Cardiac septum (tissue), 1 donor: ENCODE data around the gene PRKG1. TPM values are rescaled to one million over a fixed set of nuclear protein-coding genes. Genes with fewer than 3 reads are reported as not detected.

Source experiments
- DNase-seq: peaks from one replicate; pipeline ENCODE4 v3.0.0-alpha.2; 2020; ENCODE audit warnings: low spot score
- intact Hi-C: fragments of 100-400 bp; cut with DNase I; formaldehyde crosslinking; loops from one replicate; pipeline ENCODE4 v1.14.0; 2022
- total RNA-seq: library from RNA; stranded (reverse); fragmentation: NEBNext Ultra II Directional; extraction: Animal tissue kit (Norgen Biotek cat#: 25700); gene quantifications from one replicate; pipeline ENCODE4 v1.2.1, GENCODE V29; 2021
- donor health status: DM: no; HTN: no; CAD: no.

PRKG1 gene
- total RNA-seq, 1 donor from 2014 or later, result 35.6 TPM

DNA sequence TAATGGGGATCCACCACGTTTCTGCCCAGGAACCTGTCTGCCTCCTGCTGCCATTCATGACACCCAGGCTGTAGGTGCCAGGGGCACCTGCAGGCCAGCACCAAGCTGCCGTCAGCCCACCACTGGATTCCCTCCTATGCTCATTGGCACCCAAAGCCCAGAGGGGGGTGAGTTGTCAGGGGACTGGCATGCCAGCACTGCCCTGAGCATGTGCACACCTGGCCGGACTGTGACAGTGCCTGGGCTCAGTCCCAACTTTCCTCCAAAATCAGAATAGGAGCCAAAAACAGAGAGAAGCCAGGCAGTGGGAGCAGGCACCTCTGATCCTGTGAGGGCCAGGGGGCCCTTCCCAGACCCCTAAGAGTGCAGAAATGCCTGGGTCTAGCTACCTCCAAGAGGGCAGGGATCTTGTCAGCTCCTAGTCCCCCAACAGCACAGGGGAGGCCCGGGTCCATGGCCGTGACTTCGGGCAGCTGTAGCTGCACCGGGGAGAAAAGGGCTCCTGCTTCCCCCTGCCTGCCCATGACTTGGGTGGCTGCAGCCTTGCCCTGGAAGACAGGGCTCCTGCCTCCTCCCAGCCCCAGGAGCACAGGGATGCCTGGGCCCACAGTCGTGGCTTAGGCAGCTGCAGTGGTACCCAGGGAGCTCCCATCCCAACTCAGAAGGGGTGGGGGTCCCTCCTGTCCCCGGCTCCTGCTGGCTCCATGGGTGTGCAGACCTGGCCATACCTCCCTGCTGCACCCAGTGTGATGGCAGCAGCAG lies 990.0 kb downstream of the PRKG1 start:
- intact Hi-C loops, result no loop called here
- DNase-seq, result no peak

DNA sequence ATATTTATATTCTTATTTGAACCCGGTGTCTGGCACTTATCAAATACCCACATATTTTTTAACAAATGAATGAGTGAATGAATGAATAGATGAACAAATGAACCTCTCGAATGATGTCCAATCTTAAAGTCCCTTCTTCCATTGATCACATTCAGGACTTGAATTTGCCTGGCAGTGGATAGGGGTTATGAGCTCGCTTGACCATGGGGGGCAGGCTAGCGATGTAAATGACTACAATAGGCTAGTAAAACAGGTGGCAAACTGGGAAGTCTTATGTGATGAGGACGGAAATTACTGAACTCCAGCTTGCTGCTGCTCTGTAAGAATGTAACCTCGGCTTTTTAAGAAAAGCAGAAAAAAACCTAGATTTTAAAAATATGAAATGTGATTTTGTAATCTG lies 992.1 kb downstream of the PRKG1 start:
- DNase-seq, result no peak
- intact Hi-C loops, result no loop called here

DNA sequence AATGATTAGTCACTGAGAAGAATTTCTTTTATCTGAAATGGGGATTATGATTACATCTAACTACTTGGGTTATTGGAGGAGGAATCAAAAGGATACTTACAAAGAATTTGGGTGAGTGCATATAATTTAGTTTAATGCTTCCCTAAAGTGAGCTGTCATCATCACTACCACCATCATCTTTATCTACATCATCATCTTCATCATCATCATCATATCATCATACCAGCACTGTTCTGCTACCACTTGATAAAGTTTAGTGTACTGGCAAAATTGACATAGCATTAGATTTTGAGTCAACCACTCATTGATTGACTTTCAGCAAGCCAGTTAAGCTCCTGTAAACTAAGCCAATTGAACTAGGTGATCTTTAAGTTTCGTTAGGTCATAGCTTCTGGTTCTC lies 994.2 kb downstream of the PRKG1 start:
- no peak for DNase-seq
- intact Hi-C loops, result no loop called here

DNA sequence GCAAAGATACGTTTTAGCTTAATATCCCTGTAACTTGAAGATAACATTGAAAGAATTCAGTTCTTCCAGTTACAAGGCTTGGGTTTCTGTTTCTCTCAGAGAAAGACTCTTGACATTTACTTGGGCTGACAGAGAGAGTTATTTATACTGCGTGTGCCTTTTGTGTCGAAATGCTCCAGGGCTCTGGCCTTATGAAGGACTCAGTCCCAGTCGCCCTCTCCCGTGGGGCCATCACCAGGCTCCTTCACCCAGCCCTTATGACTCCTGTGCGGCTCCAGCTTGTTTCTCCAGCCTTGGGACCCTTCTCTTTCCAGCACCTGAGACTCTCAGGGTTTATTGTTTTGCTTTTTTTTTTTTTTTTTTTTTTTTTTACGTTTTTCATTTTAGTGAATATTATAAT lies 997.5 kb downstream of the PRKG1 start:
- intact Hi-C loops, result no loop called here
- DNase-seq, result no peak

DNA sequence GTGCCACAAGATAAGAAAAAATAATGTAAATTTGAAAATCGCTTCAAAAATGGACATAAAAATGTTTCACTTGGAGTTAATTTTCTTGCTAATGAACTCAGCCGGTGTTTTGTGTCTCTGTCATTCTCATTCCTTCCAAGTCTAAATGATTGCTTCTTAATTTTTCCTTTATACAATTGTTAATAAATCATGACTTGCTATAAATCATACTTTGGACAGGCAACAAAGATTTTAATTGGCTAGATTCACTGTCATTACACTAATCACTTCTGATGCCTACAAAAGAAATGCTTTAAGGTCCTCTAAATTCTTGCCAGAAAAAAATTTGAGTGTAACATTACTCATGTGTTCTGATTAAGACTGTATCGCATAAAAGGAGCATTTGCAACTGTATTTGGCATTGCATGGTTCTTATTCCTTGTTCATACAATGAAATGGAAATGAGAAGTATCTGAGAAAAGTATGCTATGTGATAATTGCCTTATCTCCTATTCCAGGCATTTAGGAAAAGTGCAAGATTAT lies 1000.3 kb downstream of the PRKG1 start:
- intact Hi-C loops, result no loop called here
- DNase-seq, result no peak

DNA sequence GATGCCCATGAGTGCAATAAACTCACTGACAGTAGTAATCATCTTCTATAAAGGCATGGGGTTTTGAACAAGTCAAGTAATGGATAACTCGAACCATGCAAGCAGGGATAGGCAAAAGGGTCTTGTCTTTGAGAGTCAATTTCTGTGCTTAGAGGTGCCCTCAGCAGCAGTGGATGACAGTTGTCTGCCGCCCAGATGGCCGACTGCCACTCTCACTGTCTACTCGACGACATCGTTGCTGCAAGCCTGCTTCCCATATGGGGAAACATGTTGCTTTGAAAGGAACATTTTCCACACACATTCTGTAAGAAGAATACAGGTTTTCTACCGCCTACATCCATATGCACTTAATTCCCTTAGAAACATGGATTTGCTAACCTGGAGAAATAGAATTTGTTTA lies 1003.5 kb downstream of the PRKG1 start:
- intact Hi-C loops, result no loop called here
- DNase-seq, result no peak

DNA sequence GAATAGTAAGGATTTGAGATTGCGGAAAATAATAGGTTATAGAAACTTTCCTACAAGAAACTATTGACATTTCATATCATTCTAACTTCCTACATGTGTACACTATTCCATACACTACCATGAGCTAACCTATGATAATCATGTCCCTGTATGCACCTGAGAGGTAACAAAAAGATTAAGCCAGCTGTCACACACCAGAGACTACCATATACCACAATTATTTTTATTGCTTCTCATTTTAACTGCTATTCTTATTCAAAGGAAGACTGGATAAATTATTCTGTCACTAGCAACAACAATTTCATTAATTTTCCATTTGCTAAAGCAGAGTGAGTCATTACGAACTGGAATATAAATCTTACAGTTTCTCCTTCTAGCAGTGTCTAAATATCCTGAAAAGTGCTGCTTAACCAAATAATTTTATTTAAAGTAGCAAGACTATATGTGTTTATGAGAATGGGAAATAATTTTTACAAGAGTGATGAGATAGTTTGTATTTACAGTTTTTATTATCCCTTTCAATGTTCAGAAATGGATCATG lies 1004.2 kb downstream of the PRKG1 start:
- intact Hi-C loops, result no loop called here
- no peak for DNase-seq

DNA sequence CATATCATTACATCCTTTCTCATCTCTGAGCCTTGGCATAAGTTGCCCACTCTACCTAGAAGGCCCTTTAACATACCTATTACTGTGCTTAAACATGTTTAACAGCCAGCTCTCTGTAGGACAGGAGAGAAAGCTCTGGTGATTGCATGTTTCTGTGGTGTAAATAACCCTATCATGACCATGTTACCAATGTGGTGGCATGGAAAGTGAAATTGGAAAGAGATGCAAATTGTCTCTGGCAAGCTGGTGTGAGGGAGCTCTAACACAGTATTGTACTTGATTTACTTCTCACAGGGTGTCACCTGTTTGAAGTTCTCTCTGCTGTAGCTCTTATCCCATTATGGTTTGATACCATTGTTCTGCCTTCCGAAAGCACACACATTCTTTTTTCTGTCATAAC lies 1008.0 kb downstream of the PRKG1 start:
- no peak for DNase-seq
- intact Hi-C loops, result no loop called here

DNA sequence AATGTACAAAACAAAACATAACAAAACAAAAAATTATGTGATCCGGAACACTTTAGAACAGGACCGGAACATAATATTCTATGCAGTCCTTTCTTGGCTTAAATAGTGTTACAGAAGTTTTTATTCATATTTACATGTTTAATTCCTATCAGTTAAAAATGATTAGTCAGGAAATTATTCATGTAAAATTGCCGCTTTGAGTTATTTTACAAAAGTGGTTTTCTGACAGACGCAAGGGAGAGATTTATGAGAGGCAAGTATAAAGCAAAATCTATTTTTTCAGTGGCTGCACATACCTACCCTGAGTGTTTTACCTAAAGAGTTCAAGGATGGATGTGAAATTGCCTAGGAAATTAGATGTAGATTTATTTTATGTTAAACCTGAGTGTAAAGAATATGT lies 1009.1 kb downstream of the PRKG1 start:
- intact Hi-C loops, result no loop called here
- no peak for DNase-seq

DNA sequence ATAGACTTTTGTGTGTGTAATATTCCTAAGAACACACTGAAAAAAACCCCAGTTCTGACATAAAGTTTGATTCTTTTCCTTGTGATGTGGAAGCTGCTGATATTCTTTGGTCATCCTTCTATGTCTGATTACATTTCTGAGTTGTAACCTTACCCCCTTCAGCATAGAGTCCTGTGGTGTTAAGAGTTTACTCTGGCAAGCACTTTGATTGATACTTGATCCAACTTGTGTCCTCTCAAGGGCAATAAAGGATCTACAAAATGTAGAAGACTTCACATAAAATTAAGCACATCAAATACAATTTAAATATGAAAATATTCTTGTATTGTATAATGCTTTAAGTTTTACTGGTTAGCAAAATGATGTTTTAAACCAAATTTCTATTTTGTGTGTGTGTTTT lies 1018.1 kb downstream of the PRKG1 start:
- intact Hi-C loops, result no loop called here
- DNase-seq, result no peak

DNA sequence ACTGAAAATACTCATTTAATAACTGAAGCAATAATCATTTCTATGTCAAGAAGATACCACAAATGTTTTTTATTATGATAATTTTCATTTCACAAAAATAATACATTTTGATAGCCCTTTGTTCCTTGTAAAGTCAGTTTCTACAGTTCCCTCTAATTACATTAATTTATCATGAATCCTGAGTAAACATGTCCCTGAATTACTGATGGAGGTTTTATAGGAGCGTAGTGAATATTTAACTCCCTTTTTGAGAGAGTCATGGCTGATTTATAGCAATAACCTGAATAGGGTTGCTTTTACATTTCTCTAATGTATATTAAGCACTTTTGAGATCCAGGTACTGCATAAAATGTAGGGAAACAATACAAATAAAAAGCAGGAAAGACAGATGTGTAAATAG lies 1023.8 kb downstream of the PRKG1 start:
- intact Hi-C loops, result no loop called here
- no peak for DNase-seq

DNA sequence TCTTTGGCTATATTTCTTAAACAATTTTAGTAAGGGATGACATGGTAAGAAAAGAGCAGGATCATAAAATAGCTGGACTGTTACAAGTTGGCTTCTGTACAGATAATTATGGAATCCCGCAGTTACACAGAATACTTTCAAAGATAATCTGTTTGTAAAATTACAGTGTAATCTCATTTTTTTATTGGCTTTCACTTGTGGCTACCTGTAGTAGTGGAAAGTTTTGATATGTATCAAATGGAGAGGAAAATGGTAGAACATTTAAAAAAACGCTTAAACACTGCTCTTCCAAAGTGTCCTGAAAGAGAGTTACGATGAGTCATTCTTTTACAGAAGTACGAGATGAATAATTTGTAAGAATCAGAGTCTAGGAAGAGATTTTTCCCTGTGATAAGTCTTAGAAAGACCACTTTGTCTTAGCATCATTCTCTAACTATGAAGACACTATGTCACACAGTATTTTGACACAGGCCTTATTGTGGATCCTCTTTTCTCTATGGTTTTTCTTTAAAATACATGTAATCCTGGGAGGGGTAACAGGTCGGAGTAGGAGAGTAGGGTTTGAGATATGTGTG lies 1024.8 kb downstream of the PRKG1 start:
- intact Hi-C loops, result no loop called here
- no peak for DNase-seq

DNA sequence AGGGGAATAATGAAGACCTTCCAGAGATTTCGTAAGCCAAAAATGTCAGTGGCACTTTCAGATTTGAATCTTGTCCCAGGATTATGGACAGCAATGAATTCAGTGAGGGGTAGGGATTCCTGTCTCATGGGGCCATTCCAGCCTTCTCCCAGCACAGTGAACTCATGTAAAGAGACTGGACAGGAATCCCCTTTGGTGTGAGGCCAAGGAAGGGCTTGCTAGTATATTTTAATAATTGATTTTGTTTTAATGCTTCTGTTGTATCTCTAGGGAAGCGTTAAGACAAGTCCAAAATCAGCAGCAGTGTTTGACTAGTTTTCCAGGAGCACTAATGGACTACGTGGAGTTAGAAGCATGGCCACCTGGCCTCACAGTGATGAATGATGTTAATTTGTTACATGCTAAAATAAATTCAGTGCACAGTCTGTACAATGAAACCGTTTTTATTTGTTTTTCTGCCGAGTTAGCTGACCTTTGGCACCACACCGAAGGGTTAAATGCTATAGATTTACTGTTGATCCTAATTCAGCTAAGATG lies 1025.8 kb downstream of the PRKG1 start:
- intact Hi-C loops, result no loop called here
- DNase-seq, result no peak

DNA sequence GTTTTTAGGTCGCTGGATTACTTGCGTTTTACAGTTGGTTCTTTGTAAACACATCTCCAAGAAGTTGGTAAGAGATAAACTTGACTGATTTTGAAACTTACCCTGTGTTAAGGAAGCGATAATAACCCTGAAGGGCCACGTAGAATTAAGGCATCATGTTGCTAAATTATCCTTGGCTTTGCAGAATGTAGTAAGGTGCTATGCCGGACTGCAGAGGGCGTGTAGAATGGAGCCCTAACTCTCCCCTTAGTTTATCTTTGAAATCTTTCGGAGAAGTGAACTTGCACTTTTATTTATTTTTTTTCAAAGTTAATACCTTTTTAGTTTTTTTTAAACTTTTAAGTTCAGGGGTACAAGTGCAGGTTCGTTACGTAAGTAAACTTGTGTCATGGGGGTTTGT lies 1031.0 kb downstream of the PRKG1 start:
- intact Hi-C loops, result no loop called here
- DNase-seq, result no peak

DNA sequence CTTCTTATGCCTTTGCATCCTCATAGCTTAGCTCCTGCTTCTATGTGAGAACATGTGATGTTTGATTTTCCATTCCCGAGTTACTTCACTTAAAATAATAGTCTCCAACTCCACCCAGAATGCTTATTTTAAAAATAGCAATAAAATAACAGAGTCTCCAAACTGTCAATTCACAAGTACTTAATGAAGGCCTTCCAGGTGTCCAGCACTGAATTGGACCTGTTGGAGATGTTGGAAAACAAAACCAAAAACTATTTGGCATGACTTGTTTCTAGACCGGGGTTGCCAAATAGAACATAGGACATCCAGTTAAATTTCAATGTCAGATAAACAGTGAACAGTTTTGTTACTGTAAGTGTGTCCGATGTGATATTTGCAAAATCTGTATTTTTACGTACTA lies 1031.7 kb downstream of the PRKG1 start:
- intact Hi-C loops, result no loop called here
- no peak for DNase-seq

DNA sequence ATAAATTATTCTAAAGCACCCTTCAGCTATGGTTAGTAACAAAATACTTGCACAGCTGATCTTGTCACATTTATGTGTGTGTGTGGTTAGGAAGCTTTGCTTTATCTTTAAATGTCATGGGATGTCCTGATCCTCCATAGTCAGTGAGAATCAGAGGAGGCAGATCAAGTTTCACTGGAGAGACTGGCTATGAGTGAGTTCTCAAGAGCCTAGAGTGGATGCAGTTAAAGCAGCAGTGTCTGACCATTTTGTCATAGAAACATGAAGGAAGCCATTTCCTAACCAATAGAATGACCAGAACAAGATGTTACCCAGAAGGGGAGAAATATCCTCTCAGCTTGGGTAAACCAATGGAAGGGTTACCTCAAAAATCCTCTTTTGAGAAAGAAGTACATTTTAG lies 1032.6 kb downstream of the PRKG1 start:
- no peak for DNase-seq
- intact Hi-C loops, result no loop called here

DNA sequence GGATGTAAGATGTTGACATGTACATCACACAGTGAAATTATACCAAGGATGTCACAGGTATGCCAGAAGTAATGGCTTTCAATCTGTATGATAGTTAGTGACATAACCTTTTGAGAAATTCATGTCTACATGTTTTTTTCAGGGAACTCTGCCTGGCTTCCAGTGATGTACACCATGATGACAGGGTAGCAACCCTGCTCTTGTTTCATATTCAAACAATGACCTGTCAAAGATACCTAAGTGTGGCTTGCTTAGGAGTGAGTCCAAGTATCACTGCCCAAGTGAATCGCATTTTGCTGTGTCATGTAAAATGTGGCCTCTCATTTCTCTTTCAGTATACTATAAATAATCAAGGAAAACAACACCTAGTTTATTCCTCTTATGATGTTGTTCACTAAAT lies 1033.9 kb downstream of the PRKG1 start:
- DNase-seq, result no peak
- intact Hi-C loops, result no loop called here

DNA sequence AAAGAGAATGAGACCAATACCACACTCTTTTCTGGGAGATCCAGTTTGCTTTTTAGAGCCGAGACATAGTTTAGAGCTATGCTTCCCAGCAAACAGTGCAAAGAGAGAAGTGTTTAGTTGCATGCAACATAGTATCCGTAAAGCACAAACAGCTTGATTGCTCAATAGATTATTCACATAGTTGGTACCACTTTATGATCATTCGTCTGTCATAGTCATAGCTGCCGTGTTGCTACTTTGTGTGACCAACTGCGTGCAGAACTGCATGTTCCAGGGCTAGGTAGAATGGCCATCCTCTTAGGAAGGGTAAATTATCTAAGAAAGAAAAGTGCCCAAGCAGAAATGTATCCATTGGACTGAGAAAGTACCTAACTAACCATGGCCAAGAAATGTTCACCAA lies 1036.3 kb downstream of the PRKG1 start:
- no peak for DNase-seq
- intact Hi-C loops, result no loop called here

DNA sequence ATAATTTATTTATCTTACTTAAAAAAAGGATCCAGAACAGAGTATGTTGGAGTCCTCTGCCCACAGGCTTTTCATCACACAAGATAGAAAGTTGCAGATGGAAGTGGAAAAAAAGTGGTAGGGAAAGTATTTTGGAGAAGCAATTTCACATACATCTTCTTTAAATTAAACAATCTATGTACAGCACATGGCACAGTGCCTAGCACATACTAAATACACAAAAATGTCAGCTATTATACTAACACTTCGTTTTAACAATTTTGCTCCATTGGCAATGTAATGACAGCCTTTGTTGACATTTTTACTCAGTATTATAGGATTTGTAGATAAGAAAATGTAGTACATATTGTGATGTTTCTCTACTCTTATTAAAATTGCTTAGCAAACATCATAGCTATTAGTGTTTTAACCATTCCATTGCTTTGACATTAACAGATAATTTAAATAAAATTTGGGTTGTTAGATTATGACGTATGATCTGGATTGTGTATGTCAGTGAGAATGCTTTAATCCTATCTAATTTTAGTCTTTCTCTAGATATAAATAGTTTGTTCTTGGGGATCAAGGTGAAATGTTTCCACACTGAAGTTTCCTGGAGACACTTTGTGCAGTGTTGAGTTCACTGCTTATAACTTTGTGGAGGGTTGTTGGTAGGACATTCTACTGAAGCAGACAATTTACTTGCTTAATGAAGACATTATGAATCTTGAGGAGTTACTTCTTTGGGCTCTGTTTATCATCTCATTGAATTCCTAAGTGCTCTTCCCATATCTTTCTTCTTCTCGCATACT lies 1037.0 kb downstream of the PRKG1 start:
- intact Hi-C loops, result no loop called here
- DNase-seq, result no peak

DNA sequence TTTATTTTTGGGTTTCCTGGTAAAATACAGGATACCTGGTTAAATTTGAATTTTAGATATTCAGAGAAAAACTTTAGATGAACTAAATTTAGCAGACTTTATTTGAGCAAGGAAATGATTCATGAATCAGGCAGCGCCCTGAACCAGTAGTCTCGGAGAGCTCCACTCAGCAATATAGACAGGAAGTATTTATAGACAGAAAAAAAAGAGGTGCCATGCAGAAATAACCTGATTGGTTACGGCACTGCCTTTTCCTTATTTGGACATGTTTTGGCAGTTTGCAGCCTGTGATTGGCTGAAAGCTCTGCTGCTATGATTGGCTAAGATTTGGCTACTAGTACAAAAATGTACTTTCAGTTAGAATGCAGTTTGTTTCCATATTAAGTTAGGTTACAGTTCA lies 1041.5 kb downstream of the PRKG1 start:
- intact Hi-C loops, result no loop called here
- DNase-seq, result no peak
